PC-9 (cell line): ENCODE results near the gene RPL13. TPM values are rescaled to one million over a fixed set of nuclear protein-coding genes. Genes with fewer than 3 reads are reported as not detected.

ENCODE experiments used
- BruUV-seq: library from RNA; stranded (reverse); fragments of 400-500 nt; replicated peaks from 2 replicates; lab custom pipeline; 2021; lab: Mats Ljungman, UMichigan
- CTCF ChIA-PET: fragments of 300-600 bp; sonication (Branson Sonifier 250); formaldehyde crosslinking; loops from one replicate; lab custom pipeline; 2022; ENCODE audit warnings: antibody characterized with exemption; lab: Charles Lee
- POLR2A ChIA-PET: fragments of 300-600 bp; sonication (Branson Sonifier 250); formaldehyde crosslinking; loops from one replicate; lab custom pipeline; 2022; ENCODE audit warnings: antibody characterized with exemption; ENCODE audit not compliant: unreplicated experiment; lab: Charles Lee
- DNase-seq, 2 experiments: peaks; one replicate each; pipeline versions ENCODE4 v3.0.0 to v3.0.0-alpha.2; 2015 to 2022; ENCODE audit warnings: mixed read lengths in 1 of 2
- H2AFZ ChIP-seq: fragments of 200-600 bp; sonication (generic); 2 replicates; pipeline ENCODE4 v1.8.1; 2017; ENCODE audit warnings: antibody characterized with exemption
- H3F3A ChIP-seq: fragments of 200-600 bp; sonication (generic); 2 replicates; pipeline ENCODE4 v1.8.1; 2017; ENCODE audit warnings: antibody characterized with exemption, mild to moderate bottlenecking, low read depth; ENCODE audit not compliant: insufficient read depth
- H3K27ac ChIP-seq: fragments of 200-600 bp; sonication (generic); 2 replicates; pipeline ENCODE4 v1.6.1; 2016; ENCODE audit warnings: mixed run types
- H3K27me3 ChIP-seq: fragments of 200-600 bp; sonication (generic); 2 replicates; pipeline ENCODE4 v1.6.1; 2016; ENCODE audit warnings: low read depth, mixed run types; ENCODE audit not compliant: insufficient read depth
- H3K36me3 ChIP-seq: fragments of 200-600 bp; sonication (generic); 2 replicates; pipeline ENCODE4 v1.6.1; 2016; ENCODE audit warnings: low read depth, mixed run types
- H3K4me1 ChIP-seq: fragments of 200-600 bp; sonication (generic); replicated peaks from 2 replicates; pipeline ENCODE4 v1.6.1; 2016; ENCODE audit warnings: mixed run types; ENCODE audit not compliant: insufficient read depth
- H3K4me2 ChIP-seq: fragments of 200-600 bp; sonication (generic); 2 replicates; pipeline ENCODE4 v1.6.1; 2017; ENCODE audit warnings: mixed run types
- H3K4me3 ChIP-seq: fragments of 200-600 bp; sonication (generic); 2 replicates; pipeline ENCODE4 v1.6.1; 2016; ENCODE audit warnings: mixed run types
- H3K79me2 ChIP-seq: fragments of 200-600 bp; sonication (generic); 2 replicates; pipeline ENCODE4 v1.6.1; 2017; ENCODE audit warnings: low read depth, mixed run types
- H3K9me2 ChIP-seq: fragments of 200-600 bp; sonication (generic); 2 replicates; pipeline ENCODE4 v1.8.1; 2017; ENCODE audit warnings: mild to moderate bottlenecking; ENCODE audit not compliant: insufficient read depth
- H3K9me3 ChIP-seq: fragments of 200-600 bp; sonication (generic); 2 replicates; pipeline ENCODE4 v1.8.1; 2016; ENCODE audit warnings: low read depth; ENCODE audit not compliant: insufficient read depth
- H4K20me1 ChIP-seq: fragments of 200-600 bp; sonication (generic); 2 replicates; pipeline ENCODE4 v1.8.1; 2017; ENCODE audit not compliant: insufficient read depth
- CTCF ChIP-seq: fragments of 200-600 bp; sonication (generic); conservative IDR thresholded peaks from 2 replicates; pipeline ENCODE4 v1.6.1; 2017; ENCODE audit warnings: mixed run types, antibody characterized with exemption, mild to moderate bottlenecking, moderate library complexity
- EZH2 ChIP-seq: fragments of 200-600 bp; sonication (generic); IDR thresholded peaks from 2 replicates; pipeline ENCODE4 v1.8.0; 2017; ENCODE audit warnings: antibody characterized with exemption, low read depth
- intact Hi-C: fragments of 100-400 bp; cut with micrococcal nuclease; formaldehyde crosslinking; loops from one replicate; pipeline ENCODE4 v1.10.0; 2022; ENCODE audit not compliant: unreplicated experiment
- total RNA-seq: library from RNA; stranded (reverse); gene quantifications from 2 replicates; pipeline ENCODE4 v1.2.3, GENCODE V29; 2021

RPL13 gene
- total RNA-seq, 1 experiment from 2014 or later = 2,045 TPM

GRCh38 chr16:89575247-89576152 lies 15.0 kb downstream of the RPL13 start, which contains the start of gene CPNE7:
TSS of gene CPNE7 (plus strand) at chr16:89575758. CDS start at chr16:89575898, 140 bp downstream.
- CTCF ChIA-PET = interaction anchor here (0.6 kb wide), 1 partner anchor 171 kb away, joined by 3 read pairs; no protein-coding TSS in a partner anchor
- intact Hi-C loops = no loop called here
- peak within 1 kb of the TSS; percentile 81 for H2AFZ ChIP-seq

GRCh38 chr16:89576153-89577054 lies 15.9 kb downstream of the RPL13 start:
- no peaks in the 10 kb centered on the region for H3K27me3 ChIP-seq
- no peak overlapping the region for H3K27ac ChIP-seq
- BruUV-seq = no TSS peak
- H3F3A ChIP-seq = peaks cover 35% of the 10 kb centered on the region
- intact Hi-C loops = no loop called here
- peak in 1 of 2 experiments; percentile 20 for DNase-seq
- no peaks in the 10 kb centered on the region for H4K20me1 ChIP-seq
- no peaks in the 10 kb centered on the region for H3K9me3 ChIP-seq
- TF ChIP-seq CTCF (no peak), EZH2 (no peak)
- peaks cover 13% of the 10 kb centered on the region for H3K4me1 ChIP-seq
- ChIA-PET CTCF (no interaction called here), POLR2A (no interaction called here)
- peak overlapping the region; percentile 78 for H3K4me3 ChIP-seq
- no peaks in the 10 kb centered on the region for H3K9me2 ChIP-seq
- H2AFZ ChIP-seq = peak overlapping the region; percentile 79; the same call in 1 of the 2 replicates
- H3K36me3 ChIP-seq = peaks cover 6% of the 10 kb centered on the region; the same call in 1 of the 2 replicates
- H3K79me2 ChIP-seq = peaks cover 9% of the 10 kb centered on the region; the same call in 1 of the 2 replicates
- H3K4me2 ChIP-seq = peak overlapping the region; percentile 89

More at GRCh38 chr16:89575247-89576152, 15.0 kb downstream of the RPL13 start, which contains the start of gene CPNE7:
- POLR2A ChIA-PET = no interaction called here
- H3K27me3 ChIP-seq = no peaks in the 10 kb centered on the region
- peak within 1 kb of the TSS; percentile 97 for H3K4me2 ChIP-seq
- peaks cover 28% of the 10 kb centered on the region for H3F3A ChIP-seq
- H3K79me2 ChIP-seq = peaks cover 9% of the 10 kb centered on the region; the same call in 1 of the 2 replicates
- H3K9me3 ChIP-seq = no peaks in the 10 kb centered on the region
- H3K4me3 ChIP-seq = peak within 1 kb of the TSS; percentile 78
- no peaks in the 10 kb centered on the region for H3K9me2 ChIP-seq
- TF ChIP-seq CTCF (no peak), EZH2 (no peak)
- peak in 1 of 2 experiments; percentile 28 for DNase-seq
- no peaks in the 10 kb centered on the region for H4K20me1 ChIP-seq
- peaks cover 7% of the 10 kb centered on the region; the same call in 1 of the 2 replicates for H3K4me1 ChIP-seq
- H3K27ac ChIP-seq = no peak within 1 kb of the TSS
- peaks cover 6% of the 10 kb centered on the region; the same call in 1 of the 2 replicates for H3K36me3 ChIP-seq
- BruUV-seq = no TSS peak
